ENCODE measurements around the gene TRIM27.

DNA sequence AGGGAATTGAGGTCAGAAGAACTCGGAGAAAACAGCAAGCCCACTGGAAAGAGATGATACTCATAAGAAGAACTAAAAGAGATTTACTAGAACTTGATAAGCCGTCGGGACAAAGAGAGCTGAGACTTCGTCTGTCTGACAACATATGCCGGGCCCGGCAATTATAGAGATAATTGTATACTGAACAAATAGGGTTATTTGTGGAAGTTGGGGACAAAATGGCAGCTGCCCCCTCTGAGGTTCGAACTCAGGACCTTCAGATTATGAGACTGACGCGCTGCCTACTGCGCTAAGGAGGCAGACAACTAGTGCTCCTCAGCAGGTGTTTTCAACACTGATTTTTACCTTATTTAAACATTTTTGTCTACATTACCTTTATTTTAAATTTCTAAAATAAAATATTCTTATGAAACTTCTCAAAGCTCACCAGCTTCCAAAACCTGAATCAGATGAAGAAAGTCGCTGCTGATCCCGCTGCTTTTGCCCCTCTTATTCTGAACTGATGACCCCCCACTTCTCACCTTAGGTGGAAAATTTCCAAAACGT, 29.3 kb upstream of the TRIM27 start:
- TF ChIP-seq GABPA (IDR thresholded peaks at IDR 0.05; ENCODE audit: low read depth) = no peak
- TF ChIP-seq, protein P1, sequence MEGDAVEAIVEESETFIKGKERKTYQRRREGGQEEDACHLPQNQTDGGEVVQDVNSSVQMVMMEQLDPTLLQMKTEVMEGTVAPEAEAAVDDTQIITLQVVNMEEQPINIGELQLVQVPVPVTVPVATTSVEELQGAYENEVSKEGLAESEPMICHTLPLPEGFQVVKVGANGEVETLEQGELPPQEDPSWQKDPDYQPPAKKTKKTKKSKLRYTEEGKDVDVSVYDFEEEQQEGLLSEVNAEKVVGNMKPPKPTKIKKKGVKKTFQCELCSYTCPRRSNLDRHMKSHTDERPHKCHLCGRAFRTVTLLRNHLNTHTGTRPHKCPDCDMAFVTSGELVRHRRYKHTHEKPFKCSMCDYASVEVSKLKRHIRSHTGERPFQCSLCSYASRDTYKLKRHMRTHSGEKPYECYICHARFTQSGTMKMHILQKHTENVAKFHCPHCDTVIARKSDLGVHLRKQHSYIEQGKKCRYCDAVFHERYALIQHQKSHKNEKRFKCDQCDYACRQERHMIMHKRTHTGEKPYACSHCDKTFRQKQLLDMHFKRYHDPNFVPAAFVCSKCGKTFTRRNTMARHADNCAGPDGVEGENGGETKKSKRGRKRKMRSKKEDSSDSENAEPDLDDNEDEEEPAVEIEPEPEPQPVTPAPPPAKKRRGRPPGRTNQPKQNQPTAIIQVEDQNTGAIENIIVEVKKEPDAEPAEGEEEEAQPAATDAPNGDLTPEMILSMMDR (IDR thresholded peaks at IDR 0.05; ENCODE audit: insufficient read depth, low read length) = no peak
